Activated CD4-positive, alpha-beta T cell treated with anti-CD3 and anti-CD28 coated beads, Interleukin-2, Interleukin-4, amounts not matched to agents 100 ng/mL and 50 ng/mL, durations not matched to agents 16 hours and 8 hours (primary cell): ENCODE data around the gene KCNAB1.
"Not testable (repeated sequence)": the region's sequence is repeated elsewhere in the genome, so short reads cannot be mapped to it uniquely, and the experiment has no call there.

Experiments
- DNase-seq: peaks from one replicate; pipeline ENCODE4 v3.0.0-alpha.2; 2020; ENCODE audit warnings: low spot score

Gene KCNAB1

DNA sequence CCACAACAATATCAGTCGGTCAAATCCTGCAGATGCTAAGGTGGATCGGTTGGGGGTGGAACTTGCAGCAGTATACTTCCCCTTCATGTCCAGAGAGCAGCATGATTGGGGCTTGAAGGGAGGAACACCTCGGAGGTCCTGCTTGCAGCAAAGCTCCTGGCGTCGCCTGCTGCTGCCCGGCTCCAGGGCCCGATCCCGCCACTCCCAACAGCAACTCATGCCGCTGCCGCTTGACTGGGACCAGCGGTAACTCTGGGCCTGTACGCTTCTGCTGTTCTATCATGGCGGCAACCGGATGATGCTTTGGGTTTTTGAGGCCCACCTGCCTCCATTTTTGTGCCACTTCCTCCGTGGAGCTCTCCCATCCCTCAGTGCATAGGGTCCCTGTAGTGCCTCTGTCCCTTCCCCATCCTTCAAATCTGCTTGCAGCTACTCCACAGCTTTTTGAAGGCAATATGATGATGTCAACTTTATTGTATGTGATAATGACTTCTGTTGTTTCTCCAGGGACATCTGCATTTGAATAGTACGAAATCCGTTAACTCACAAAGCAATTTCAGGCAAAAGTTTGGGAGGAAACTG is 56.3 kb downstream of the KCNAB1 start:
- DNase-seq = no peak

- no peak for DNase-seq
Observed at GRCh38 chr3:156180077-156180476, 59.7 kb downstream of the KCNAB1 start.

- no peak for DNase-seq
Observed at GRCh38 chr3:156181509-156181908, 61.1 kb downstream of the KCNAB1 start.

- DNase-seq = no peak
Observed at GRCh38 chr3:156183396-156183795, 63.0 kb downstream of the KCNAB1 start.

DNA sequence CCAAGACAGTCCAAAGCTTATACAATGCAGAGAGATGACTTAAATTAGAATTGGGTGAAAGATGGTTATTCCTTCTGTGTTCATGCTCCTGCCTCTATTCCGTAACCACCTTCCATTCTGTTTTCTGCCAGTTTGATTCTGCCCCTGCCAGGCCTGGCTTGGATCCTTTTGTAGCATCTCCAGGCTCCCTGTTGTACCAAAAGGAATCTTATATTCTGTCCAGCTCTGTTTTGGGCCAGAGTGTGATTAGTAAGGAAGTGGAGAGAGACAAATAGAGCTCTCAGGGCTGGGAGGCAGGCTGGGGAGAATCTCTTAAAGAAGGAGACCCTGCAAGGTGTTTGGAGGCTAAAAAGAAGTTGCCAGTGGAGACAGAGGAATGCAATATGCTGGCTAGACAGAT is 63.8 kb downstream of the KCNAB1 start:
- DNase-seq = no peak

- no peak for DNase-seq
Observed at GRCh38 chr3:156187146-156187769, 66.9 kb downstream of the KCNAB1 start.

- DNase-seq = no peak
Observed at GRCh38 chr3:156188757-156189156, 68.4 kb downstream of the KCNAB1 start.

- DNase-seq = no peak
Observed at GRCh38 chr3:156189927-156190326, 69.5 kb downstream of the KCNAB1 start.

DNA sequence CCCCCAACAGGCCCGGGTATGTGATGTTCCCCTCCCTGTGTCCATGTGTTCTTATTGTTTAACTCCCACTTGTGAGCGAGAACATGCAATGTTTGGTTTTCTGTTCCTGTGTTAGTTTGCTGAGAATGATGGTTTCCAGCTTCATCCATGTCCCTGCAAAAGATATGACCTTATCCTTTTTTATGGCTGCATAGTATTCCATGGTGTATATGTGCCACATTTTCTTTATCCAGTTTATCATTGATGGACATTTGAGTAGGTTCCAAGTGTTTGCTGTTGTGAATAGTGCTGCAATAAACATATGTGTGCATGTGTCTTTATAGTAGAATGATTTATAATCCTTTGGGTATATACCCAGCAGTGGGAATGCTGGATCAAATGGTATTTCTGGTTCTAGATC is 74.6 kb downstream of the KCNAB1 start:
- not testable (repeated sequence) for DNase-seq

- not testable (repeated sequence) for DNase-seq
Observed at GRCh38 chr3:156197152-156197551, 76.8 kb downstream of the KCNAB1 start.

GRCh38 chr3:156201411-156202405 is 81.3 kb downstream of the KCNAB1 start:
- DNase-seq = no peak

DNA sequence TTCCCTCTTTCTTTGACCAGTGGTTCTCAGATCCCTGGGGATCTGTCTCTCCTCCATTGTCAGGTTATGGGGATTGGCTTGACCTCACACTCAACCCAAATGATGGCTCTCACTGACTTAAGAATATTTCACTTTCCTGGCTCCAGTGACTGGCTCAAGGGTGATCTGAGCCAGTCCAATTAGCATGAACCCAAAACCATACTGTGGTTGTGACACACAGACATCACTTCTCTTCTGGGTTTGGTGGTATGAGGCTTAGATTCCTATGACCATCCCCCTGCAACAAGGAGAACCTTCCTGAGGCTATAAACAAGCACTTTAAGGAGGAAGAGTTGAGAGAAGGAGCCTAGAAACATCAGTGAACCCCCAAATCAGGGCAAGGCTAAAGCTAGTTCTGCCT is 85.8 kb downstream of the KCNAB1 start:
- no peak for DNase-seq

- DNase-seq = peak; percentile 10
Observed at GRCh38 chr3:156207802-156208685, 87.7 kb downstream of the KCNAB1 start.

GRCh38 chr3:156209631-156210335 is 89.4 kb downstream of the KCNAB1 start:
- DNase-seq = no peak

- no peak for DNase-seq
Observed at GRCh38 chr3:156211583-156211982, 91.2 kb downstream of the KCNAB1 start.

DNA sequence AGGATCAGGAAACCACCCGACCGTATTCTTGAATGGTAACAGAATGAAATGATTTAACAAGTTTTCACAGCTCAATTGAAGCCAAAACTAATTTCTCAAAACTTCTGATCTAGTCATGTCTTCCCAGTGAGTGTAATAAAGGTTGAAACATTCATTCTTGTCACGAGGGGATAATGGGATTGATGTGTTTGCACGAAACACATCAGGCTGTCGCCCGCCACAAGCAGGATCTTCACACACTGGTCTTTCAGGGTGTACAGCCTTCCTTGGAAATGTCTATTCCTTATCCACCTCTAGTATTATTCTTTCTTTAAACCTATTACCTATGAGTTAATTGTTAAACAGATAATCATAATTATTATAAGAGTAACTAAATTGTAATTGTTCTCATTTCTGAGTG is 94.3 kb downstream of the KCNAB1 start:
- no peak for DNase-seq

DNA sequence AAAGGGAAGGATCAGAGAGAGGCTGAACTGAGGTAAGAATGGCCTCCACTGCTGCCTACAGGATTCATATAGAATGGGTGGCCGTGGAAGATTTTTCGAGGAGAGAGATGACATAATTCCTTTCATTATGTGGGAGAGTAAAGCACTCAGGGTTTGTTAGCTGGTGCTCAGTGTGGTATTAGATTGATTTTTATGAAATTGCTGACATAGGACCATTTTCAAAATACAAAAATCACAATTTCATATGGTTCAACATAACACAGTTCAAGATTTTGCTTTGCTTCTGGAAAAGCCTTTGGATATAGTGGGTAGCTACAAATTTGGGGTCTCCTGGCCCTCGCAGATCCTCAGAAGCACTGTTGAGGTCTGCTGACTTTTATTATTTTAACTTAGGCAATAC is 95.4 kb downstream of the KCNAB1 start:
- no peak for DNase-seq

- no peak for DNase-seq
Observed at GRCh38 chr3:156216216-156216615, 95.8 kb downstream of the KCNAB1 start.

- DNase-seq = no peak
Observed at GRCh38 chr3:156216852-156217251, 96.5 kb downstream of the KCNAB1 start.

- no peak for DNase-seq
Observed at GRCh38 chr3:156217674-156218352, 97.4 kb downstream of the KCNAB1 start.

- no peak for DNase-seq
Observed at GRCh38 chr3:156218353-156218744, 98.0 kb downstream of the KCNAB1 start.
